NCI-H1436 treated with DMSO at 0.1 percent for 48 hours (cell line): ENCODE measurements around the gene TRA2A.
"Not testable (repeated sequence)": the region's sequence is repeated elsewhere in the genome, so short reads cannot be mapped to it uniquely, and the experiment has no call there.

Experiments
- DNase-seq: peaks from one replicate; lab custom pipeline; 2025; lab: John Stamatoyannopoulos, UW

TRA2A gene

GRCh38 chr7:23494009-23494408 is 37.8 kb downstream of the TRA2A start:
- DNase-seq: no peak

GRCh38 chr7:23491502-23491901 is 40.3 kb downstream of the TRA2A start:
- DNase-seq: no peak

- no peak for DNase-seq
These were observed 41.2 kb downstream of the TRA2A start for GRCh38 chr7:23490357-23491135.

- DNase-seq: not testable (repeated sequence)
These were observed 43.1 kb downstream of the TRA2A start for GRCh38 chr7:23488714-23489113.

GRCh38 chr7:23487670-23488069 is 44.1 kb downstream of the TRA2A start:
- no peak for DNase-seq

GRCh38 chr7:23486002-23486773 is 45.6 kb downstream of the TRA2A start:
- DNase-seq: no peak

- no peak for DNase-seq
These were observed 49.1 kb downstream of the TRA2A start for GRCh38 chr7:23482686-23483085.

GRCh38 chr7:23477962-23478866 is 53.6 kb downstream of the TRA2A start:
- no peak for DNase-seq

- no peak for DNase-seq
These were observed 54.7 kb downstream of the TRA2A start for GRCh38 chr7:23477157-23477499.

GRCh38 chr7:23476286-23477156 is 55.3 kb downstream of the TRA2A start:
- DNase-seq: no peak

GRCh38 chr7:23475576-23475839 is 56.3 kb downstream of the TRA2A start:
- DNase-seq: no peak

GRCh38 chr7:23474829-23475575 is 56.8 kb downstream of the TRA2A start:
- DNase-seq: no peak

- DNase-seq: peak; percentile 87
These were observed 57.5 kb downstream of the TRA2A start for GRCh38 chr7:23474094-23474828.

GRCh38 chr7:23473844-23474093 is 58.0 kb downstream of the TRA2A start:
- DNase-seq: no peak

- no peak for DNase-seq
These were observed 58.6 kb downstream of the TRA2A start for GRCh38 chr7:23472956-23473843.

GRCh38 chr7:23472556-23472955 is 59.2 kb downstream of the TRA2A start:
- no peak for DNase-seq

- DNase-seq: no peak
These were observed 59.7 kb downstream of the TRA2A start for GRCh38 chr7:23472046-23472445.

- DNase-seq: peak; percentile 47
These were observed 60.5 kb downstream of the TRA2A start for GRCh38 chr7:23471106-23471859.
